Measurements from ENCODE around the gene TMEM42. TPM values are rescaled to one million over a fixed set of nuclear protein-coding genes. Genes with fewer than 3 reads are reported as not detected.

TMEM42 gene
- total and polyA plus RNA-seq, 2 of the 13 experiments (the other 11 are each of a cell fraction or from before 2014, with no cell fraction given): 5.5 to 24.5 TPM

GRCh38 chr3:44861412-44862225 lies at the start of gene TMEM42 (continued):
- TF ChIP-seq, protein P1, sequence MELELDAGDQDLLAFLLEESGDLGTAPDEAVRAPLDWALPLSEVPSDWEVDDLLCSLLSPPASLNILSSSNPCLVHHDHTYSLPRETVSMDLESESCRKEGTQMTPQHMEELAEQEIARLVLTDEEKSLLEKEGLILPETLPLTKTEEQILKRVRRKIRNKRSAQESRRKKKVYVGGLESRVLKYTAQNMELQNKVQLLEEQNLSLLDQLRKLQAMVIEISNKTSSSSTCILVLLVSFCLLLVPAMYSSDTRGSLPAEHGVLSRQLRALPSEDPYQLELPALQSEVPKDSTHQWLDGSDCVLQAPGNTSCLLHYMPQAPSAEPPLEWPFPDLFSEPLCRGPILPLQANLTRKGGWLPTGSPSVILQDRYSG (CRISPR knock-in tag; IDR thresholded peaks at IDR 0.05): no peak
- TF ChIP-seq, protein P2, sequence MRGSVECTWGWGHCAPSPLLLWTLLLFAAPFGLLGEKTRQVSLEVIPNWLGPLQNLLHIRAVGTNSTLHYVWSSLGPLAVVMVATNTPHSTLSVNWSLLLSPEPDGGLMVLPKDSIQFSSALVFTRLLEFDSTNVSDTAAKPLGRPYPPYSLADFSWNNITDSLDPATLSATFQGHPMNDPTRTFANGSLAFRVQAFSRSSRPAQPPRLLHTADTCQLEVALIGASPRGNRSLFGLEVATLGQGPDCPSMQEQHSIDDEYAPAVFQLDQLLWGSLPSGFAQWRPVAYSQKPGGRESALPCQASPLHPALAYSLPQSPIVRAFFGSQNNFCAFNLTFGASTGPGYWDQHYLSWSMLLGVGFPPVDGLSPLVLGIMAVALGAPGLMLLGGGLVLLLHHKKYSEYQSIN (CRISPR knock-in tag; IDR thresholded peaks at IDR 0.05; ENCODE audit: borderline replicate concordance): no peak
- TF ChIP-seq ADNP (CRISPR knock-in tag; IDR thresholded peaks at IDR 0.05) (no peak), SALL2 (CRISPR knock-in tag; IDR thresholded peaks at IDR 0.05) (0 out of 2 replicates have a peak, but pooled peaks have one; percentile 57), SPEN (CRISPR knock-in tag; IDR thresholded peaks at IDR 0.05; ENCODE audit: low read depth) (peak; percentile 78), NFE2L2 (IDR thresholded peaks at IDR 0.05; ENCODE audit: low read length) (no peak), ISX (CRISPR knock-in tag; conservative IDR thresholded peaks at IDR 0.05) (no peak), SMAD9 (CRISPR knock-in tag; IDR thresholded peaks at IDR 0.05) (0 out of 2 replicates have a peak, but pooled peaks have one; percentile 56), DMTF1 (CRISPR knock-in tag; IDR thresholded peaks at IDR 0.05) (no peak), TBX2 (CRISPR knock-in tag; IDR thresholded peaks at IDR 0.05; ENCODE audit: borderline replicate concordance) (peak; percentile 79; the same call in 1 of the 2 replicates), ZKSCAN8 (CRISPR knock-in tag; IDR thresholded peaks at IDR 0.05; ENCODE audit: borderline replicate concordance) (no peak), TBP (CRISPR knock-in tag; IDR thresholded peaks at IDR 0.05) (0 out of 2 replicates have a peak, but pooled peaks have one; percentile 34), SMAD1 (CRISPR knock-in tag; IDR thresholded peaks at IDR 0.05; ENCODE audit: borderline replicate concordance, low read depth) (no peak), ZNF33A (CRISPR knock-in tag; IDR thresholded peaks at IDR 0.05; ENCODE audit: borderline replicate concordance) (no peak), ZSCAN22 (CRISPR knock-in tag; IDR thresholded peaks at IDR 0.05) (no peak), NAIF1 (CRISPR knock-in tag; IDR thresholded peaks at IDR 0.05; ENCODE audit: borderline replicate concordance) (no peak), NKX3-1 (CRISPR knock-in tag; IDR thresholded peaks at IDR 0.05) (no peak), ZC3H13 (CRISPR knock-in tag; IDR thresholded peaks at IDR 0.05) (peak; percentile 60; the same call in 1 of the 2 replicates), HNRNPUL1 (IDR thresholded peaks at IDR 0.05; ENCODE audit: low read depth, low read length) (no peak), ARID3A (IDR thresholded peaks at IDR 0.05; ENCODE audit: low read depth, low read length) (no peak), BHLHE40 (IDR thresholded peaks at IDR 0.05; ENCODE audit: low read length) (peak; percentile 88)
- TF ChIP-seq, protein P3, sequence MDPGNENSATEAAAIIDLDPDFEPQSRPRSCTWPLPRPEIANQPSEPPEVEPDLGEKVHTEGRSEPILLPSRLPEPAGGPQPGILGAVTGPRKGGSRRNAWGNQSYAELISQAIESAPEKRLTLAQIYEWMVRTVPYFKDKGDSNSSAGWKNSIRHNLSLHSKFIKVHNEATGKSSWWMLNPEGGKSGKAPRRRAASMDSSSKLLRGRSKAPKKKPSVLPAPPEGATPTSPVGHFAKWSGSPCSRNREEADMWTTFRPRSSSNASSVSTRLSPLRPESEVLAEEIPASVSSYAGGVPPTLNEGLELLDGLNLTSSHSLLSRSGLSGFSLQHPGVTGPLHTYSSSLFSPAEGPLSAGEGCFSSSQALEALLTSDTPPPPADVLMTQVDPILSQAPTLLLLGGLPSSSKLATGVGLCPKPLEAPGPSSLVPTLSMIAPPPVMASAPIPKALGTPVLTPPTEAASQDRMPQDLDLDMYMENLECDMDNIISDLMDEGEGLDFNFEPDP (CRISPR knock-in tag; conservative IDR thresholded peaks at IDR 0.05): no peak
